K562 (cell line): ENCODE results near the gene CCDC71L. TPM values are rescaled to one million over a fixed set of nuclear protein-coding genes. Genes with fewer than 3 reads are reported as not detected.

Source experiments
- ATAC-seq: fragments of 200-7000 bp; cut with Tn5 transposase; 3 replicates; pipeline ENCODE4 v1.9.1; 2020; ENCODE audit warnings: moderate library complexity
- BruUV-seq: library from RNA; stranded (reverse); fragments of 400-500 nt; replicated peaks from 2 replicates; lab custom pipeline; 2021; lab: Mats Ljungman, UMichigan
- CTCF ChIA-PET: fragments of 300-600 bp; formaldehyde crosslinking; extraction: SDS; loops from one replicate; lab custom pipeline; 2021; ENCODE audit warnings: low intra/inter-chr PET ratio; lab: Yijun Ruan, JAX
- POLR2A ChIA-PET: fragments of 300-600, 350-650 bp; sonication (Branson Sonifier 250); formaldehyde crosslinking; extraction: SDS; loops from one replicate; lab custom pipeline; 2021; ENCODE audit warnings: antibody characterized with exemption, inconsistent platforms; lab: Yijun Ruan, JAX
- DNase-seq, 4 experiments: peaks; one replicate each; pipeline versions ENCODE4 v3.0.0 to v3.0.0-alpha.2; 2011 to 2018; ENCODE audit warnings: low spot score in 3 of 4, mixed read lengths in 3 of 4; ENCODE audit errors: extremely low read depth in 1 of 4
- FAIRE-seq: peaks from 2 replicates; lab custom pipeline; 2011; peaks lifted over from hg19 to GRCh38; lab: Jason Lieb, UNC
- H2AFZ ChIP-seq: 2 replicates; pipeline ENCODE4 v1.6.0; 2011; ENCODE audit warnings: low read depth, low read length, control low read depth, inconsistent platforms
- H3K27ac ChIP-seq: fragments of 200-600 bp; 3 replicates; pipeline ENCODE4 v1.8.0; 2011; ENCODE audit warnings: low read depth, mild to moderate bottlenecking, control low read depth, inconsistent platforms, low read length, moderate library complexity, mixed read lengths; ENCODE audit errors: extremely low read depth
- H3K27me3 ChIP-seq, 2 experiments: fragments of 300-600 bp in 1 of 2; 2 replicates in 1 of 2; 3 replicates in 1 of 2; pipeline versions ENCODE4 v1.6.0 to v1.8.0; 2011; ENCODE audit warnings: inconsistent platforms in 2 of 2, low read length in 2 of 2, mild to moderate bottlenecking in 1 of 2, mixed read lengths in 1 of 2, moderate library complexity in 1 of 2; ENCODE audit not compliant: control insufficient read depth in 2 of 2, insufficient read depth in 2 of 2
- H3K36me3 ChIP-seq: fragments of 300-600 bp; 3 replicates; pipeline ENCODE4 v1.8.0; 2011; ENCODE audit warnings: mild to moderate bottlenecking, low read length, inconsistent platforms; ENCODE audit not compliant: control insufficient read depth, insufficient read depth
- H3K4me1 ChIP-seq, 2 experiments: fragments of 200-600 bp in 1 of 2; replicated peaks in 1 of 2; 2 replicates in 1 of 2; 3 replicates in 1 of 2; pipeline versions ENCODE4 v1.5.1 to v1.8.0; 2011; ENCODE audit warnings: inconsistent platforms in 2 of 2, low read length in 2 of 2, mild to moderate bottlenecking in 1 of 2, mixed read lengths in 1 of 2, moderate library complexity in 1 of 2; ENCODE audit not compliant: control insufficient read depth in 2 of 2, insufficient read depth in 2 of 2
- H3K4me2 ChIP-seq: 2 replicates; pipeline ENCODE4 v1.6.1; 2011; ENCODE audit warnings: low read length, control low read depth, inconsistent platforms, mixed read lengths; ENCODE audit not compliant: insufficient read depth
- H3K4me3 ChIP-seq: fragments of 200-600 bp; sonication (generic), shearing (Covaris generic); 2 replicates; pipeline ENCODE4 v1.5.1; 2016; ENCODE audit warnings: control low read depth, inconsistent platforms
- H3K79me2 ChIP-seq: fragments of 200-600 bp; 3 replicates; pipeline ENCODE4 v1.8.0; 2011; ENCODE audit warnings: low read length, inconsistent platforms; ENCODE audit not compliant: control insufficient read depth, insufficient read depth
- H3K9ac ChIP-seq, 2 experiments: 2 replicates each; pipeline versions ENCODE4 v1.6.0 to v1.6.1; 2011; ENCODE audit warnings: low read depth in 2 of 2, low read length in 2 of 2, control low read depth in 1 of 2, inconsistent platforms in 1 of 2, mild to moderate bottlenecking in 1 of 2, mixed read lengths in 1 of 2; ENCODE audit not compliant: insufficient read depth in 1 of 2
- H3K9me1 ChIP-seq: one replicate; pipeline ENCODE4 v1.6.0; 2011; ENCODE audit warnings: inconsistent platforms, mild to moderate bottlenecking, low read length, moderate library complexity; ENCODE audit not compliant: control insufficient read depth, insufficient read depth
- H3K9me3 ChIP-seq: replicated peaks from 2 replicates; pipeline ENCODE4 v1.5.1; 2011; ENCODE audit warnings: low read depth, low read length, inconsistent platforms; ENCODE audit not compliant: control insufficient read depth, insufficient read depth
- H4K20me1 ChIP-seq: replicated peaks from 2 replicates; pipeline ENCODE4 v1.6.1; 2011; ENCODE audit warnings: low read length, inconsistent platforms, mixed read lengths; ENCODE audit not compliant: control insufficient read depth, insufficient read depth
- ZFP36 ChIP-seq: fragments of 150-350 bp; IDR thresholded peaks from 2 replicates; pipeline ENCODE4 v1.6.1; 2018; ENCODE audit warnings: low read length, low read depth; ENCODE audit not compliant: partially characterized antibody
- WGBS: fragments of 100-300 bp; shearing (Covaris generic); methylation state at CpG from one replicate; pipeline ENCODE4 v1.1.6; 2016; ENCODE audit warnings: low coverage, mixed read lengths; ENCODE audit not compliant: insufficient coverage; ENCODE audit errors: missing lambda C conversion rate; 5-methylcytosine and 5-hydroxymethylcytosine counted together
- in situ Hi-C: fragments of 300-500 bp; cut with MboI; formaldehyde crosslinking; loops from 4 replicates; pipeline ENCODE4 v1.15.0; 2018; ENCODE audit warnings: inconsistent platforms, mixed read lengths
- intact Hi-C: fragments of 100-400 bp; cut with micrococcal nuclease; formaldehyde crosslinking; loops from 2 replicates; pipeline ENCODE4 v1.14.2; 2022
- polyA plus RNA-seq, 8 experiments: library from polyadenylated mRNA; depleted of rRNA in 4 of 8; stranded (reverse) in 5 of 8; unstranded in 3 of 8; fragments of >200 nt; fragmentation: Nextera tagmentation in 2 of 8; fragmentation: Illumina TruSeq in 1 of 8; extraction: Ambion mirVana in 2 of 8; extraction: Trizol in 1 of 8; gene quantifications; 2 replicates each; pipeline versions ENCODE4 v1.2.1 to v1.2.3, GENCODE V29; 2011 to 2014; ENCODE audit warnings: inconsistent platforms in 1 of 8, missing spikeins in 1 of 8
- total RNA-seq, 7 experiments: library from RNA; depleted of rRNA in 6 of 7; stranded (reverse); fragments of >200 nt in 6 of 7; fragmentation: Illumina TruSeq in 2 of 7; extraction: Trizol in 2 of 7; gene quantifications; 2 replicates each; pipeline versions ENCODE4 v1.2.1 to v1.2.3, GENCODE V29; 2011 to 2021; ENCODE audit warnings: low replicate concordance in 1 of 7
- TF ChIP-seq, protein P1 (sequence below), 2 experiments: fragments of 450-650 bp; conservative IDR thresholded peaks; 2 replicates each; pipeline ENCODE4 v1.6.1; 2017; ENCODE audit warnings: mild to moderate bottlenecking in 2 of 2, moderate library complexity in 2 of 2

The CCDC71L gene
- total and polyA plus RNA-seq, 9 of the 15 experiments (the other 6 are each of a cell fraction or from before 2014, with no cell fraction given): 5.7 to 108 (median 25.4) TPM

DNA sequence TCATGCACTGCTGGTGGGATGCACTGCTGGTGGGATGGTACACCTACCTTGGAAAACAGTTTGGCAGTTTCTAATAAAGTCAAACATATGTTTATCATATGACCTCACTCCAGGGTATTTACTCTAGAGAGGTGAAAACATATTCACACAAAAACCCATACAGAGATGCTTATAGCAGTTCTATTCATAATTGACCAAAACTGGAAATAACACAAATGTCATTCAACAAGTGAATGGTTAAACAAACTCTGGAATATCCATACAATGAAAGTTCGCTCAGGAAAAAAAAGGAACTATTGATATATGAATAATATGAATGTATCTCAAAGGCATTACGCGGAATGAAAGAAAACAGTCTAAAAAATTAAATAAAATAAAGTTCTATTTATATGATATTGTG, 19.5 kb downstream of the CCDC71L start:
- FAIRE-seq (no peak), ATAC-seq (no peak)
- Histone ChIP-seq H2AFZ (no peak overlapping the region), H3K9ac (no peak overlapping the region), H3K9me3 (no peaks in the 10 kb centered on the region), H3K9me1 (no peaks in the 10 kb centered on the region), H3K4me2 (no peak overlapping the region), H3K36me3 (no peaks in the 10 kb centered on the region), H3K79me2 (no peaks in the 10 kb centered on the region), H4K20me1 (no peaks in the 10 kb centered on the region), H3K27me3 (no peaks in the 10 kb centered on the region), H3K27ac (no peak overlapping the region)
- WGBS: 82% methylated on average over 3 of the region's 3 CpGs
- CTCF ChIA-PET: no interaction called here
- TF ChIP-seq ZFP36: no peak
- TF ChIP-seq, protein P1, sequence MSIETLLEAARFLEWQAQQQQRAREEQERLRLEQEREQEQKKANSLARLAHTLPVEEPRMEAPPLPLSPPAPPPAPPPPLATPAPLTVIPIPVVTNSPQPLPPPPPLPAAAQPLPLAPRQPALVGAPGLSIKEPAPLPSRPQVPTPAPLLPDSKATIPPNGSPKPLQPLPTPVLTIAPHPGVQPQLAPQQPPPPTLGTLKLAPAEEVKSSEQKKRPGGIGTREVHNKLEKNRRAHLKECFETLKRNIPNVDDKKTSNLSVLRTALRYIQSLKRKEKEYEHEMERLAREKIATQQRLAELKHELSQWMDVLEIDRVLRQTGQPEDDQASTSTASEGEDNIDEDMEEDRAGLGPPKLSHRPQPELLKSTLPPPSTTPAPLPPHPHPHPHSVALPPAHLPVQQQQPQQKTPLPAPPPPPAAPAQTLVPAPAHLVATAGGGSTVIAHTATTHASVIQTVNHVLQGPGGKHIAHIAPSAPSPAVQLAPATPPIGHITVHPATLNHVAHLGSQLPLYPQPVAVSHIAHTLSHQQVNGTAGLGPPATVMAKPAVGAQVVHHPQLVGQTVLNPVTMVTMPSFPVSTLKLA (conservative IDR thresholded peaks at IDR 0.05): 0 out of 4 replicates have a peak, but pooled peaks of 1 of the 2 experiments have one; percentile 2
- TF ChIP-seq, all 486 proteins: peak for 1
- intact Hi-C loops (no loop called here), in situ Hi-C loops (no loop called here)
- Histone ChIP-seq H3K4me3 (no peak overlapping the region), H3K4me1 (no peaks in the 10 kb centered on the region; a peak in 2 of 5 replicates)
- DNase-seq: no peak
- POLR2A ChIA-PET: interaction anchor here (2.3 to 7.2 kb wide), 2 partner anchors 12 to 17 kb away, joined by 10 to 37 read pairs; no protein-coding TSS in a partner anchor
- no TSS peak for BruUV-seq
